ENCODE measurements around the gene PSD.

Gene PSD

DNA sequence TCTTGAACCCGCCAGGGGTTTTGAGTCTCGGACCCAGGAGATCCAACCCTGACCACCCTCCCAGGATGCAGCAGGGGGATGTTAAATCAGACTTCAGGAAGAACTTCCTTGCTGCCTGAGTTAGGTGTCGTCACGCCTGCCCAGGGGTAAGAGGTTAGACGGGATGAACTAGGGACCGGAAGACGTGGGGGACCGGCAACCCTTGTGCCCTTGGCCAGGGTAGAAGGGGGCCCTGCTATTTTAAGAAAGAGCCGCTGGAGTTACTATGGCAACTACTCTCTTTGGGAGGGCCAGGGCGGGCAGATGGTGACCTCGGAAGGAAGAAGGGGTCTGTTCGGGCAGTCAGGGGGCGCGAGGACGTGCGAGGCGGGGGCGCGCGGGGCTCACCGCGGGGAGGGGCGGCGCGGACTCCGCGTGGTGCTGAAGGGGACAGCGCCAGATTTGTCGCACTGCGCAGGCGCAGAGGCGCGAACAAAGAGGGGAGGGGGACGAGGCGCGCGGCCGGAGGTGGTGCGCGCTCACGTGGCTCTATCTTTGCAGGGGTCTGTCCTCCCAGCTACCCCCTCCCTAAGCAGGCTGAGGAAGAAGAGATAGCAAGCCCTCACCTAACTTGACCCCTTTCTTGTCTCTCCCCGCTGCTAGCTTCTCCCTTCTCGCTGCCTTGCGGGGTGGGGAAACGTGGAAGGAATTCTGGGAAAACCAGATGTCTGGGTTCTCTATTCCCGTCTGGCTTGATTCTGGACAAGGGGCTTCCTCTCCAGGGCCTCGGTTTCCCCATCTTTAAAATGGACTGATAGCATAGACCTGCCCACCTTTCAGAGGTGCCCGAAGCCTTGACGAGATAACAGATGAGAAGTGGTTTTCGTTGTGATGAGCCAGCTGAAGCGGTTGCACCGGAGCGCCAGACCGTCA, 940 bp upstream of the PSD start:
- Histone ChIP-seq H3K27ac (no peak overlapping the region), H3K36me3 (ENCODE audit: insufficient read depth, low read length) (no peaks in the 10 kb centered on the region), H3K9ac (ENCODE audit: insufficient read length) (no peak overlapping the region), H3K9me3 (ENCODE audit: low read depth, low read length) (no peaks in the 10 kb centered on the region), H3K4me3 (peak overlapping the region; percentile 90)
- TF ChIP-seq FOXP2 (optimal IDR thresholded peaks at IDR 0.05; ENCODE audit: control extremely low read depth, extremely low read length, insufficient read depth) (no peak), EZH2 (IDR thresholded peaks at IDR 0.05) (no peak), POLR2AphosphoS5 (IDR thresholded peaks at IDR 0.05; ENCODE audit: borderline replicate concordance, low read depth, low read length) (no peak)
- no peak for DNase-seq (ENCODE audit: low read depth, low spot score)

DNA sequence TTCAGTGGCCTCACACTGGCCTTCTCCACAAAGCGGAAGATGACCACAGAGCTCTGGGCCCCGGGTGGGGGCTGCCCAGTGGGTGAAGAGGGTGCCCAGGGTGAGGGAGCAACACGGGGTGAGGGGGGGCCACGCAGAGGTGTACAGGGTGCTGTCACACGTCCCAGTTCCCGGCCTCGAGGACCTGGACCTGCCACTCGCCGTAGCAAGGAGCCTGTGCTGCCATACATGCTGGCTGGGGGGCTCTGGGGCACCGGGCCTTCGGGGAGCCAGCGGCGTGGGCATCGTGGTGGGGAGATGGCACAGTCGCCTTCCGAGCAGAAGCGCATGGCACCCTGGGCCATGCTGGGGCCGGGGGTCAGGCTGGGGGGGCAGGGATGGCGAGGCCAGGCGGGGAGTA, 1.9 kb downstream of the PSD start:
- H3K36me3 ChIP-seq (ENCODE audit: insufficient read depth, low read length) = no peaks in the 10 kb centered on the region
- TF ChIP-seq FOXP2 (optimal IDR thresholded peaks at IDR 0.05; ENCODE audit: control extremely low read depth, extremely low read length, insufficient read depth) (no peak), EZH2 (IDR thresholded peaks at IDR 0.05) (no peak), POLR2AphosphoS5 (IDR thresholded peaks at IDR 0.05; ENCODE audit: borderline replicate concordance, low read depth, low read length) (no peak)

DNA sequence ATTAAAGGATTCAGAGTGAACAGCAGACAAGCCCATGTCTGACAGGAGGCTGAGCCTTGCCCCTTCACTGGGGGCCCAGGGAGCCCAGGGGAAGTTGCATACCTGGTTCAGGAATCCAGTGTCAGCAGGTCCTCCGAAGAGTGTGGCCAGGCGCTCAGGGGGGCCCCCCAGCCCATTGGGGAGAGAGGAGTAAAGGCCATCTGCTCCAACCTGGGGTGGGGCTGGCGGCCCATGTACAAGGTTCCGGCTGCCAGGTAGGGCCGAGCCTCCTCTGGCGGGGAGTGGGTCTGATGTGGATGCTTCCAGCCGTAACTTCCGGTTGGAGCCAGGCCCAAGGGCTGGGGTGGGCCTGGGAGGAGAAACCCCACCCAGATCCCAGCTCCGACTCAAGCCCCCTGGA, 2.3 kb downstream of the PSD start:
- H3K9me3 ChIP-seq (ENCODE audit: low read depth, low read length) = no peaks in the 10 kb centered on the region

More for the DNA sequence above, 1.9 kb downstream of the PSD start:
- Histone ChIP-seq H3K9me3 (ENCODE audit: low read depth, low read length) (no peaks in the 10 kb centered on the region), H3K9ac (ENCODE audit: insufficient read length) (no peak overlapping the region), H3K4me3 (no peak overlapping the region), H3K27ac (no peak overlapping the region)
- DNase-seq (ENCODE audit: low read depth, low spot score) = no peak

DNA sequence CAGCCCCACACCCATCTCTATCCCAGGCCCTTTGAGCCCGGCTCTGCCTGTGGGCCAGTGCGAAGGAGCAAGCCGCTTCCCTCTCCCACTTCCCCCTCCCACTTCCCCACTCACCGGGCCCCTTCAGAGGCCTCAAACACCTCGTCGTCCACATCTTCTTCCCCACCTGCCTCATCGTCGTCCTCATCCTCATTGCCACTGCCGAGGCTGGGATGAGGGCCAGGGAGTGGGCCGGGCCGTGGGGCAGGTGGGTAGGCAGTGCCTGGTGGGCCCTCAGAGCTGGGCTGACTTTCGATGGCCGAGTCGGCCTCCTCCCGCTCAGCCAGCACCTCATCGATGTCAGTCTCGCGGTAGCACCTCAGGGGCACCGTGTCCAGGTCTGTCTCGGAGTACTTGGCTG, 3.8 kb downstream of the PSD start:
- Histone ChIP-seq H3K4me3 (no peak overlapping the region), H3K27ac (no peak overlapping the region), H3K9me3 (ENCODE audit: low read depth, low read length) (no peaks in the 10 kb centered on the region), H3K9ac (ENCODE audit: insufficient read length) (no peak overlapping the region), H3K36me3 (ENCODE audit: insufficient read depth, low read length) (no peaks in the 10 kb centered on the region)
- no peak for DNase-seq (ENCODE audit: low read depth, low spot score)
- TF ChIP-seq EZH2 (IDR thresholded peaks at IDR 0.05) (no peak), POLR2AphosphoS5 (IDR thresholded peaks at IDR 0.05; ENCODE audit: borderline replicate concordance, low read depth, low read length) (no peak), FOXP2 (optimal IDR thresholded peaks at IDR 0.05; ENCODE audit: control extremely low read depth, extremely low read length, insufficient read depth) (no peak)

More for the DNA sequence above, 2.3 kb downstream of the PSD start:
- no peak overlapping the region for H3K27ac ChIP-seq
- H3K9ac ChIP-seq (ENCODE audit: insufficient read length) = no peak overlapping the region
- H3K36me3 ChIP-seq (ENCODE audit: insufficient read depth, low read length) = no peaks in the 10 kb centered on the region
- no peak for DNase-seq (ENCODE audit: low read depth, low spot score)
- H3K4me3 ChIP-seq = no peak overlapping the region
- no peak for TF ChIP-seq EZH2 (IDR thresholded peaks at IDR 0.05)
- TF ChIP-seq FOXP2 (optimal IDR thresholded peaks at IDR 0.05; ENCODE audit: control extremely low read depth, extremely low read length, insufficient read depth) = no peak
- no peak for TF ChIP-seq POLR2AphosphoS5 (IDR thresholded peaks at IDR 0.05; ENCODE audit: borderline replicate concordance, low read depth, low read length)

DNA sequence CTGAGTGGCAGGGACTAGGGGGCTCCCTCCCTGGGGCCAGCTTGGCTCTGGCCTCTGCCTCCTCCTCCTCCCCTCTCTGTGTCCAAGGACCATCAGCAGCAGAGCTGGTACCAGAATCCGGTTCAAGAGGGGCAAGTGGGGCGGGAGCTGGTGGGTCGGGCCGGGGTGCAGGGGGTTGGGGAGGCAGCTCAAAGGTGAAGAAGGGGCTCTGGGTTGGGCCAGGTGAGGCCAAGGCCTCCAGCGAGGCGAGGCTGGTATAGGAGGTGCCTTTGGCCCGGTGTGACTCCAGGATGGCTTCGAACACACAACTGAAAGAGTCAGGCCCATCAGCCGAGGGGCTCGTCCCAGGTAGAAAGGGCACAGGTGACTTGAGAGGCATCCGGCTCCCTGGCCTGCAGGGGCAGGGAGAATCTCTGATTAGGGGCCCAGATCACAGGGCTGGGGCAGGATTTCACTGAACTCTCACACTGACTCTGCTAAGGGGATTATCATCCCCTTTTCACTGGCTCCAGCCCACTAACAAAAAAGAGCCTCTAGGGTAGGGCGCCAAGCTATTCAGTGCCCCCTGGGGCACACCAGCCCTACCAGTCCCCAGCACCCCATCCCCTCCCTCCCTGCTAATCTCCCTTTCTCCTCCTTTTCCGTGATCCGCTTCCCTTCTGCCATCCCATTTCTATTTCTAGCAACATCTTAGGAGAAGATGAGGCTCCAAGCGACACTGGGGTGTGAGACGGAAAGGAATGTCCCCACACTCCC, 4.6 kb downstream of the PSD start:
- H3K9ac ChIP-seq (ENCODE audit: insufficient read length) = no peak overlapping the region
- no peaks in the 10 kb centered on the region for H3K36me3 ChIP-seq (ENCODE audit: insufficient read depth, low read length)
- H3K4me3 ChIP-seq = no peak overlapping the region
- DNase-seq (ENCODE audit: low read depth, low spot score) = no peak
- H3K27ac ChIP-seq = no peak overlapping the region
- no peaks in the 10 kb centered on the region for H3K9me3 ChIP-seq (ENCODE audit: low read depth, low read length)
- TF ChIP-seq POLR2AphosphoS5 (IDR thresholded peaks at IDR 0.05; ENCODE audit: borderline replicate concordance, low read depth, low read length) = no peak
- TF ChIP-seq FOXP2 (optimal IDR thresholded peaks at IDR 0.05; ENCODE audit: control extremely low read depth, extremely low read length, insufficient read depth) = no peak

DNA sequence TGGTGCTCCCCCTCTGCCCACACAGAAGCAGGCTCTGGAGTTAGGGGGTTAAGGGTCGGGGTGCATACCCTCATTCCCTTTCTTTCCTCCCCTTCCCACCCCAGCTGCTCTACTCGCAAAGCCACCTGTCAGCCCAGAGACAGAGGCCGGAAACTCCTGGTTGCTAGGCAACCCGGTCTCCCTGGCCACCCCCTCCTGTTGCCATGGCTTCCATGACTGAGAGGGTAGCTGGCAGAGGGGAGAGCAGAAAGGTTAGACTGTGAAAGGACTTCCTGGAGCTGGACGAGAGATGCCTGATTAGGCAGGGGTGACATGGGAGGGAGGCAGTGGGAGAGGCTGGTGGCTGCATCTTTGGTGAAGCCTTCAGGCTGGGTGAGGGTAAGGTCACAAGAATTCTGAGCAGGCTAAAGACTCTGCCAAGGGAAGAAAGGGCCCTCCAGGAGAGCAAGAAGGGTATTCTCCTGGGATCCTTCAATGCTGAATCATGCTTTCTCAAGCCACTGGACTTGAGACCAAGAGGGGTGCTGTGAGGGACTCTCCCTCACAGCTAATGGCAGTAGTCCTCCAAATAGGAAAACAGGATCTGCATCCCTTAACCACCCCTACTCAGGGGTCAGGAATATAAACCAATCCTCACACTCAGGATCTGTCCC, 5.4 kb downstream of the PSD start:
- no peak overlapping the region for H3K4me3 ChIP-seq

DNA sequence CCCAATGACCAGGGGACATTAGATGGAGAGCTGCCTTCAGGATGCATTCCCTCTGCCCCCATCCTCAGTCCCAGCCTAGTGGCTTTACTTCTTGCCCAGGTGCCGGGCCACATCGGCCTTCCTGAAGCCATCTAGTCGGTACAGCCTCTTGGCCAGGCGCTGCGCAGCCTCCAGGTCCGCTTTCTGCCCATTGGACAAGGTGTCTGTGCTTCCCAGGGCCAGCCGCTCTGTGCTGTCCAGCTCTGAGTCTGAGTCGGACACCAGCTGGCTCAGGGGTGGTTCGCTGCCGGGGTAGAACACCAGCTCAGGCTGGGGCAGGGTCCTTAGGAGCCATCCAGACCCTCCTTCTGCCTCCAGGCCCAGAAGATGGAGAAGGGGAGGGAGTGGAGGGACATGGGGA, 6.3 kb downstream of the PSD start:
- no peak for TF ChIP-seq POLR2AphosphoS5 (IDR thresholded peaks at IDR 0.05; ENCODE audit: borderline replicate concordance, low read depth, low read length)
- no peak for TF ChIP-seq FOXP2 (optimal IDR thresholded peaks at IDR 0.05; ENCODE audit: control extremely low read depth, extremely low read length, insufficient read depth)
- no peak for TF ChIP-seq EZH2 (IDR thresholded peaks at IDR 0.05)
- no peak for DNase-seq (ENCODE audit: low read depth, low spot score)

More for the DNA sequence above, 5.4 kb downstream of the PSD start:
- Histone ChIP-seq H3K36me3 (ENCODE audit: insufficient read depth, low read length) (no peaks in the 10 kb centered on the region), H3K9me3 (ENCODE audit: low read depth, low read length) (no peaks in the 10 kb centered on the region), H3K9ac (ENCODE audit: insufficient read length) (no peak overlapping the region), H3K27ac (no peak overlapping the region)
- no peak for DNase-seq (ENCODE audit: low read depth, low spot score)
- TF ChIP-seq EZH2 (IDR thresholded peaks at IDR 0.05) (no peak), POLR2AphosphoS5 (IDR thresholded peaks at IDR 0.05; ENCODE audit: borderline replicate concordance, low read depth, low read length) (no peak), FOXP2 (optimal IDR thresholded peaks at IDR 0.05; ENCODE audit: control extremely low read depth, extremely low read length, insufficient read depth) (no peak)

More for the DNA sequence above, 6.3 kb downstream of the PSD start:
- Histone ChIP-seq H3K9me3 (ENCODE audit: low read depth, low read length) (no peaks in the 10 kb centered on the region), H3K4me3 (no peak overlapping the region), H3K36me3 (ENCODE audit: insufficient read depth, low read length) (no peaks in the 10 kb centered on the region), H3K27ac (no peak overlapping the region), H3K9ac (ENCODE audit: insufficient read length) (no peak overlapping the region)

Data from SK-N-MC (cell line).